LNCAP (cell line): Measurements from ENCODE around the gene ZNF615.

Source experiments
- CTCF ChIP-seq: fragments of 450-650 bp; IDR thresholded peaks from 2 replicates; pipeline ENCODE4 v1.5.1; 2017; ENCODE audit warnings: mild to moderate bottlenecking

The ZNF615 gene

GRCh38 chr19:51959791-51960190 lies 48.2 kb downstream of the ZNF615 start:
- no peak for TF ChIP-seq CTCF

DNA sequence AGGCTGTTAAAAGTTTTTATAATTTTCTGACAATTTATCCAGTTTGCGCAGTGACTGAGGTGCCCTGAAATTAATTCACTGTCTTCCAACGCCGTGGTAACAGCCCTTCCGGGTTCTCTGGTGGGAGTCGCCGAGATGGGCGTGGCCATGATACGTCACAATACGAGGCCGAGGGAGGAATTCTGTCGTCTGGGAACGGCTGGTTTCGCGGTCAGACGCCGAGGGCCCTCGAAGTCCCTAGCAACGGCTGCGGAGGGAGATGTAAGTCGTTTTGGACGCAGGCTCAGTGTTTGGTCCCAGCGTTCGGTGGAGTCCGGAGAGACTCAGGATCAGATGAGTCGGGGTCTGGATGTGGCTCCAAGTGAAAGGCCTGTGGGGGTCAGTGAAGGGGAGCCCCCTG lies 59.0 kb downstream of the ZNF615 start:
- no peak for TF ChIP-seq CTCF

DNA sequence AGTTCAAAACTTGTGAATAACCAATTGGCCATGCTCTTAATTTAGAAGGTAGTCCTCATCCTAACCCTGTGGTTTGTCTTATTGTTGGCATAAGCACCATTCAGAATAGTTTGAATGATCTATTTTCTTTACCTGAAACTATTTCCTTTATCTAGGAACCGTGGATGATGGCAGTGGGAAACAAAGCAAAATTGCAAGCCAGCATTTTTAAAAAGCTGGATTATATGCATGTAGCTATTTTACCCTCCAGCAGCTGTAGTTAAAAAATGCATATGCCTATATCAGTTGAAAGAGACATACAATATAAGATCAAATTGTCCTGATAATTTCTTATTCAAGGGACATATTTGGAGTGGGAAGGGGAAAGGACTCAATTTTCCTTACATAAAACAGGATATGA lies 61.4 kb downstream of the ZNF615 start:
- no peak for TF ChIP-seq CTCF

GRCh38 chr19:51944798-51945552 lies 63.0 kb downstream of the ZNF615 start:
- TF ChIP-seq CTCF, result no peak
